Measurements from ENCODE around the gene EIF2B4. TPM values are rescaled to one million over a fixed set of nuclear protein-coding genes. Genes with fewer than 3 reads are reported as not detected.

EIF2B4 gene
- total and polyA plus RNA-seq, 2 of the 13 experiments (the other 11 are each of a cell fraction or from before 2014, with no cell fraction given) = 91.5 to 96.4 TPM

DNA sequence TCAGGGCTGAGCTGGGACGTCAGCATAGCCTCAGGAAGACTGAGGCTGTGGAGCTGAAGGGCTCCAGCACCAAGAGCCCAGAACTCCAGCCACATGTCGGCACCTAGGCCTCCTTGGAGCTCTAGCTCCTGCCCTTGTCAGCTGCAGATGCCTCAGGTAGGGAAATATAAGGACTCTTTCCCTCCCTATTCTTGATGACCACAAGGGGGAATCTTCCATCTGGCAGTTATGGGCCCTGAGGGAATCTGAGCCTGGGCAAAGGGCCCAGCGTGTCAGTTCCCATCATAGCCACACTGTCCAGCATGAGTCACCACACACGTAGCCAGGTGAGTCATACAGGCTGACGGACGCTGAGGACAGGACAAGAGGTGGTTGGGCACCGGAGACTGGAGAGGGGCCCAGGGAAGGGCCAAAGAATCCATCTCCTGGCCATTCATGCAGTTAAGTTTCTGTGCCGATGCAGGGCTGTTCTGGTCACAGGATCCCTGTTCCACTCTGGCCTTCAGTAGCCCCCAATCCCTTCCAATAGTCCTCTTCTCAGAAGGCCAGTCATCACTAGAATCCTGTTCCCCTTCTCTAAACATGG, 49.1 kb downstream of the EIF2B4 start (continued):
- peak; percentile 66; the same call in 1 of the 2 replicates for TF ChIP-seq FOXA3 (CRISPR knock-in tag; IDR thresholded peaks at IDR 0.05)
- no peak for TF ChIP-seq PLSCR1 (CRISPR knock-in tag; IDR thresholded peaks at IDR 0.05; ENCODE audit: borderline replicate concordance)
- TF ChIP-seq ZNF609 (CRISPR knock-in tag; IDR thresholded peaks at IDR 0.05; ENCODE audit: borderline replicate concordance) = peak; percentile 64; the same call in 1 of the 2 replicates
- no peak for TF ChIP-seq ZNF260 (CRISPR knock-in tag; IDR thresholded peaks at IDR 0.05; ENCODE audit: borderline replicate concordance, low read depth)
- no peak for TF ChIP-seq ZBTB7A (CRISPR knock-in tag; IDR thresholded peaks at IDR 0.05)
- peak; percentile 64; the same call in 1 of the 2 replicates for TF ChIP-seq PHF8 (CRISPR knock-in tag; IDR thresholded peaks at IDR 0.05)
- TF ChIP-seq PRMT3 (CRISPR knock-in tag; IDR thresholded peaks at IDR 0.05; ENCODE audit: borderline replicate concordance, low read depth) = no peak
- TF ChIP-seq SPEN (CRISPR knock-in tag; IDR thresholded peaks at IDR 0.05; ENCODE audit: low read depth) = peak; percentile 93
- TF ChIP-seq PTBP1 (IDR thresholded peaks at IDR 0.05; ENCODE audit: low read depth, low read length, poor library complexity, severe bottlenecking) = no peak
- TF ChIP-seq ATF1 (CRISPR knock-in tag; IDR thresholded peaks at IDR 0.05) = peak; percentile 82
- TF ChIP-seq NRL (CRISPR knock-in tag; IDR thresholded peaks at IDR 0.05; ENCODE audit: borderline replicate concordance) = peak; percentile 82; the same call in 1 of the 2 replicates
- TF ChIP-seq, protein P1, sequence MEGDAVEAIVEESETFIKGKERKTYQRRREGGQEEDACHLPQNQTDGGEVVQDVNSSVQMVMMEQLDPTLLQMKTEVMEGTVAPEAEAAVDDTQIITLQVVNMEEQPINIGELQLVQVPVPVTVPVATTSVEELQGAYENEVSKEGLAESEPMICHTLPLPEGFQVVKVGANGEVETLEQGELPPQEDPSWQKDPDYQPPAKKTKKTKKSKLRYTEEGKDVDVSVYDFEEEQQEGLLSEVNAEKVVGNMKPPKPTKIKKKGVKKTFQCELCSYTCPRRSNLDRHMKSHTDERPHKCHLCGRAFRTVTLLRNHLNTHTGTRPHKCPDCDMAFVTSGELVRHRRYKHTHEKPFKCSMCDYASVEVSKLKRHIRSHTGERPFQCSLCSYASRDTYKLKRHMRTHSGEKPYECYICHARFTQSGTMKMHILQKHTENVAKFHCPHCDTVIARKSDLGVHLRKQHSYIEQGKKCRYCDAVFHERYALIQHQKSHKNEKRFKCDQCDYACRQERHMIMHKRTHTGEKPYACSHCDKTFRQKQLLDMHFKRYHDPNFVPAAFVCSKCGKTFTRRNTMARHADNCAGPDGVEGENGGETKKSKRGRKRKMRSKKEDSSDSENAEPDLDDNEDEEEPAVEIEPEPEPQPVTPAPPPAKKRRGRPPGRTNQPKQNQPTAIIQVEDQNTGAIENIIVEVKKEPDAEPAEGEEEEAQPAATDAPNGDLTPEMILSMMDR (CRISPR knock-in tag; IDR thresholded peaks at IDR 0.05) = peak; percentile 94
- peak; percentile 57; the same call in 1 of the 2 replicates for TF ChIP-seq ZNF335 (CRISPR knock-in tag; IDR thresholded peaks at IDR 0.05)
- no peak for TF ChIP-seq AGO2 (optimal IDR thresholded peaks at IDR 0.05; ENCODE audit: low read depth, low read length)
- TF ChIP-seq MXI1 (IDR thresholded peaks at IDR 0.05; ENCODE audit: borderline replicate concordance, low read depth, low read length) = peak; percentile 97; the same call in 2 of the 3 replicates
- TF ChIP-seq ARNT2 (CRISPR knock-in tag; IDR thresholded peaks at IDR 0.05; ENCODE audit: low read depth) = peak; percentile 85
- TF ChIP-seq ZNF672 (CRISPR knock-in tag; IDR thresholded peaks at IDR 0.05) = no peak
- TF ChIP-seq, protein P2, sequence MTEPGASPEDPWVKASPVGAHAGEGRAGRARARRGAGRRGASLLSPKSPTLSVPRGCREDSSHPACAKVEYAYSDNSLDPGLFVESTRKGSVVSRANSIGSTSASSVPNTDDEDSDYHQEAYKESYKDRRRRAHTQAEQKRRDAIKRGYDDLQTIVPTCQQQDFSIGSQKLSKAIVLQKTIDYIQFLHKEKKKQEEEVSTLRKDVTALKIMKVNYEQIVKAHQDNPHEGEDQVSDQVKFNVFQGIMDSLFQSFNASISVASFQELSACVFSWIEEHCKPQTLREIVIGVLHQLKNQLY (CRISPR knock-in tag; IDR thresholded peaks at IDR 0.05) = no peak
- no peak for TF ChIP-seq STAT5B (CRISPR knock-in tag; IDR thresholded peaks at IDR 0.05)
- TF ChIP-seq RELA (CRISPR knock-in tag; IDR thresholded peaks at IDR 0.05) = peak; percentile 81; the same call in 1 of the 2 replicates
